GM20000 (cell line): ENCODE data around the gene PCA3.
"Not testable (repeated sequence)": the region's sequence is repeated elsewhere in the genome, so short reads cannot be mapped to it uniquely, and the experiment has no call there.

ENCODE experiments used
- DNase-seq: peaks from one replicate; pipeline ENCODE4 v3.0.0; 2012; ENCODE audit warnings: low spot score
- TF ChIP-seq, protein P1 (sequence below): IDR thresholded peaks from 2 replicates; pipeline ENCODE4 v1.5.1; 2012; ENCODE audit warnings: mild to moderate bottlenecking, control low read depth; ENCODE audit errors: extremely low read depth, missing control alignments

Gene PCA3

DNA sequence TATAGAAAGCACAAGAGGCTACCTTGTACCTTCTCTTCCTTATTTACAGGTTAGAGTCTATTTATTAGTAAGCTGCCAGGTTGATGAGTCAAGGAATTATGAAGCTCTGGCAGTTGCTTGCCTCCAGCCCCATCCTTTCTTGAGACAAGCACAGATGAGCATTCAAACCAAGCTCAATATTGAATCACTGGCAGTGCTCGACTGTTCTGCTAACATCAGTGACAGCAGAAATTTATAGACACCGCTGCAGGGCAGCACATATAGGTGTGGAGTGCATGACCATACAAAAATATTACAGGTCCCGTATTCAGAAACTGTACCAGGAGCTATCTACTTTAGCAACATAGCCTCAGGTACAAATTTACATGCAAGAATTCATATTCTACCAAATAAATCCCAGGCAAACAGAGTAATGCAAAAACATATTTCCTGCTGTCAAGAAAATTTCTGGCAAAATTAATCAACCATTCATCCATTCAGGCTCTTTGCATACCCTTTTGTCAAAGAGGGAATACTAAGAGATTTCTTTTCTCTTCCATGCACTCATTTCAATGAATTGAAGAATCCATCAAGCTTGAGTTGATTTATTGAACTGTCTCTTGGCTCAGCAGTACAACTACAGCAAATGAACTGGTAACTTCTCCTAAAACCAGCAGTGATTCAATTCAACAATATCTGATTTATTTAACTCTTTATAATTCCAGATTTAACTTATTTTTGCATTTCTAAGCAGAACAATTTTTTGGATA, 26.9 kb upstream of the PCA3 start:
- TF ChIP-seq, protein P1, sequence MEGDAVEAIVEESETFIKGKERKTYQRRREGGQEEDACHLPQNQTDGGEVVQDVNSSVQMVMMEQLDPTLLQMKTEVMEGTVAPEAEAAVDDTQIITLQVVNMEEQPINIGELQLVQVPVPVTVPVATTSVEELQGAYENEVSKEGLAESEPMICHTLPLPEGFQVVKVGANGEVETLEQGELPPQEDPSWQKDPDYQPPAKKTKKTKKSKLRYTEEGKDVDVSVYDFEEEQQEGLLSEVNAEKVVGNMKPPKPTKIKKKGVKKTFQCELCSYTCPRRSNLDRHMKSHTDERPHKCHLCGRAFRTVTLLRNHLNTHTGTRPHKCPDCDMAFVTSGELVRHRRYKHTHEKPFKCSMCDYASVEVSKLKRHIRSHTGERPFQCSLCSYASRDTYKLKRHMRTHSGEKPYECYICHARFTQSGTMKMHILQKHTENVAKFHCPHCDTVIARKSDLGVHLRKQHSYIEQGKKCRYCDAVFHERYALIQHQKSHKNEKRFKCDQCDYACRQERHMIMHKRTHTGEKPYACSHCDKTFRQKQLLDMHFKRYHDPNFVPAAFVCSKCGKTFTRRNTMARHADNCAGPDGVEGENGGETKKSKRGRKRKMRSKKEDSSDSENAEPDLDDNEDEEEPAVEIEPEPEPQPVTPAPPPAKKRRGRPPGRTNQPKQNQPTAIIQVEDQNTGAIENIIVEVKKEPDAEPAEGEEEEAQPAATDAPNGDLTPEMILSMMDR: no peak
- no peak for DNase-seq

DNA sequence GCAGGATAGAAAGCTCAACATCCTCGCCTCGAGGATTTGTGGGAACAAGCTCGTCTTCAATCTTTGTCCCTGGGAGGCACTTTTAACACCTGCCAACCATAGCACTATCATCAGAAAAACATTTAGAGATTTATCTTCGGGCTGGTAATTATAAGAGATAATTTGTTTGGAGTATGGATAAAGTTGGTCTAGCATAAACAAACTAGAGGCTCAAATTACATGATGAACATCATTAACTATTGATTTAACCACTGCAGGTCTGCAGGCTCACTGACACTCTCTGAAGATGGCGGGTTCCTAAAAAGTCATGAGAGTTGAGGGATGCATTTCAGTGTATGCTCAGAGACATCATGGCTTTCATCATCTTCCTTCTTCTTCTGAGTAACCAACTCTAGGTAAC, 25.8 kb upstream of the PCA3 start:
- TF ChIP-seq, protein P1: no peak
- no peak for DNase-seq

DNA sequence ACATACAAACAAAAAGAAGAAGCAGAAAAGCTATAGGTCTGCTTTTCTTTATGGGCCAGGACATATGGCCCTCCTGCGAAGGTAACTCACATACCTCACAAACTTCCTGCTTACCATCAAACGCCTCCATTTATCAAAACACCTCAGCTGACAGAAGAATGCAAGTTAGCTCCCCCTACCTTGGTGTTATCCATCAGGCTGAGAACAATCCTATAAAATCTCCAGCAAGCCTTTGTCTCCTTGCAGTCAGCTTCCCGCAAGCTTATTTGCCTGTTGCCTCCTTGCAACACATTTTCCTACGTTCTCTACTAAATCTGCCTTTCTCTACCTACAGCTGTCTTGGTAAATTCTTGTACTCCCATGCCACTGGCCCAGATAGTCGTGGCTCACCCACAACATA, 22.7 kb upstream of the PCA3 start:
- no peak for DNase-seq
- TF ChIP-seq, protein P1: no peak

DNA sequence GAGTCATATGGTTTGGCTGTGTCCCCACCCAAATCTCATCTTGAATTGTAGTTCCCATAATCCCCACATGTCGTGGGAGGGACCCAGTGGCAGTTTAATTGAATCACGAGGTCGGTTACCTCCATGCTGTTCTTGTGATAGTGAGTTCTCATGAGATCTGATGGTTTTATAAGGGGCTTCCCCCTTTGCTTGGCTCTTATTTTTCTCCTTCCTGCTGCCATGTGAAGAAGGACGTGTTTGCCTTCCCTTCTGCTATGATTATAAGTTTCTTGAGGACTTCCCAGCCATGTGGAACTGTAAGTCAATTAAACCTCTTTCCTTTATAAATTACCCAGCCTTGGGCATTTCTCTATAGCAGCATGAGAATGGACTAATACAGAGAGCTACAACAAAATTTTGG, 21.3 kb upstream of the PCA3 start:
- not testable (repeated sequence) for DNase-seq

DNA sequence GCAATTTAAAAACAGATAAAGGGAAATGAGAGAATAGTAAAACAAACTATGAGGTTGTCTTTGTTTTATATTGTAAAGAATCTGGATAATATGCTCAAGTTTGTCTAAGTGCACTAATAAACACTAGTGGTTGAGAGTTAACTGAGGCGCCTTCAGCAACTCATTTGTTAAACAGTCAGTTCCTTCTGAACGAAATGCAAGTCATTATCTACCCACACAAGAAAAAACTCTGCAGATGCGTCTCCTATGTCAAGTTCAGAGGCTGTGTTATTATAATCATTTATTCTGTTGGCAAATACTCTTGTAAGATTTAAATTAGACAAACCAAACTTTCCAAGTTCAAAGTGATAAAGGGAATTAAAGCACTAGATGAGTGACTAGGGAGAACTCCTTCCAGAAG, 20.3 kb upstream of the PCA3 start:
- TF ChIP-seq, protein P1: no peak
- no peak for DNase-seq

DNA sequence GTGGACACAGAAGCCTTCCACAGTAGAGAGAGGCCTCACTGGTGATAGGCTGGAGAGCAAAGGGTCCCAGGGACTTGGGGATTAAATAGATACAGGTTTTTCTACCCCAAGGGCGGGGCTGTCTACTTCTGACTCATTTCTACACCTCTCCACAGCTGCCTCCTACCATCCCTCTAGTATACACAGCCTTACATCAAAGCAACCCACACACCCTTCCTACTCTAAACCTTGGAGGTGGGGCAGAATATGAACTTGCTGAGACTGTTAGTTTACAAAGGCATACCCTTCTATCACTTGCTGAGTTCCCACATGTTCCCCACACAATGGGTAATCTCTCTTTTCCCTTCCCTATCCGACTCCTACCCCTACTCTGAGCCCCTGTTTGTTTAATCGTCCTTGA, 19.9 kb upstream of the PCA3 start:
- TF ChIP-seq, protein P1: no peak
- peak; percentile 32 for DNase-seq

DNA sequence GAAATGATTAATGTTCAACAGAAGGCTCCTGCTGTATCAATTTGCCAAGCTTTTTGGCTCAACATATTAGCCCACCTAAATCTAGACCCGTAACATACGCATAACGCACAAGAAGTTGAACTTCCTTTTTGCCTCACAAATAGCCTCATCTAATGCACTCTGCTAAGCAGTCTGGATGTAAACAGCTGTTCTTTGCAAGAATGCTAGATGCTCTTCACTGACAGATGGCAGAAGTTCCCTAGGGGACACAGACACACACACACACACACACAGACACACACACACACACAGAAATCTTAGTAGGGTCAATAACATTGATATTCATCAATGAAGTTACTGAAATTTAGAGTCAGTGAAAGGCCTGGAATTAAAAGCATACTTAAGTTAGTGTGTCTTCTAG, 13.2 kb upstream of the PCA3 start:
- DNase-seq: no peak
- TF ChIP-seq, protein P1: no peak

DNA sequence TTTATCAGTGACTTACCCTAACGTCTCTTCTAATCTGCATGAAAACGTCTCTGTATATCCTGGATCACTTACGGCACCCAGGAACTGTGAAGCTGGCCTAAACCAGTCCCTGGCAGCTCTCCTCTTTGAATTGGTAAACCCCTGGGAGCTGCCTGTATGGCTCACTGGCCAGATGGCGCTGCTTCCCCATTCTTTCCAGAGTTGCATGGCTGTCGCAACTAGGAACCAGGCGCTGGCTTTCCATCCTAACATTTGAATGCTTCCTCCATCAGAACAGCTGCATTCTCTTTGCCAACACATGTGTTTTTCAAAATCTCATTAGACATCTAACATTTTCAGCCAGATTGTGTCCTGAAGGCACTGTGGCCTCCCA, 8.0 kb upstream of the PCA3 start:
- DNase-seq: no peak
- TF ChIP-seq, protein P1: no peak
